D721Med (cell line): ENCODE measurements around the gene WBP2.

Experiments used
- DNase-seq: peaks from one replicate; pipeline ENCODE4 v3.0.0; 2011; ENCODE audit warnings: low spot score; ENCODE audit not compliant: insufficient read length
- FAIRE-seq: peaks from 2 replicates; lab custom pipeline; 2011; peaks lifted over from hg19 to GRCh38; lab: Jason Lieb, UNC
- CTCF ChIP-seq: IDR thresholded peaks from 2 replicates; pipeline ENCODE4 v1.5.1; 2012; ENCODE audit warnings: mild to moderate bottlenecking, control low read depth; ENCODE audit not compliant: insufficient read depth; ENCODE audit errors: missing control alignments

Gene WBP2

DNA sequence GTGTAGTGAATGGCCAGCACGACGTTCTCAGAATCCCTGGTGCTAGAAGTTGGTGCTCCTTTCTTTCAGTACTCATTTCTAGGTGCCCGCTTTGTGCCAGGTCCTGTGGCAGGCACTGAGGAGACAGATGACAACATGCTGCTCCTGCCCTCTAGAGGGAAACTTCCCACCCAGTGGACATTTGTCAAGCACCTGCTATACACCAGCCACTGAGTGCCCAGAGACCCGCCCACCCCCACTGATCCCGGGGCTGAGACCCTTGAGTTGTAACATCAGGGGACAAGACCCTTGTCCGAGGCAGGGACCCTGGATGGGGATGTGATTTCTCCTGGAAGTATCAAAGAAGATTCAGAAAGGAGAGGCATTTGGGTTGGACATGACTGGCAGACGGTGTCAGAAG lies 36.0 kb downstream of the WBP2 start:
- no peak for TF ChIP-seq CTCF
- FAIRE-seq (no peak), DNase-seq (peak; percentile 8)

GRCh38 chr17:75818326-75818885 lies 36.7 kb downstream of the WBP2 start:
- DNase-seq (peak; percentile 13), FAIRE-seq (no peak)
- no peak for TF ChIP-seq CTCF

DNA sequence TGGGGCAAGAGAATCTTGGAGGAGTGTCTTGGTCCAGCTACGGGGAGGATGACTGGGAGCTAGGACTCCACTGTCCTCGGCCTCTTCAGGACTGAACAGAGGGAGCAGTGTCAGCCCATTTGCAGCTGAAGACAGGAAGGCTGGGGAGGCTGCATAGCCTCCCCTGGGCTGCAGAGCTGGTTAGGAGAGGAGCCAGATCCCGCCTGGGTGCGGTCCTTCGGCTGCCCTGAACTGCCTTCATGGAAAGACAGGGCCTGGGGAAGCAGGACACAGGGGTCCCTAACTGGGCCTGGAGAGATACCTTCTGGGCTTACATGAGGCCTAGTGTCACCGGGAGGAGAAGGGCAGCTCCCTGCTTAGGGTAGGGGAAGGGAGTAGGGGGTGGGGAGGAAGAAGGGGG lies 37.6 kb downstream of the WBP2 start:
- TF ChIP-seq CTCF, result no peak
- no peak for FAIRE-seq
- no peak for DNase-seq

- FAIRE-seq (no peak), DNase-seq (no peak)
- TF ChIP-seq CTCF, result no peak
Measured at GRCh38 chr17:75816693-75817092, 38.4 kb downstream of the WBP2 start.

DNA sequence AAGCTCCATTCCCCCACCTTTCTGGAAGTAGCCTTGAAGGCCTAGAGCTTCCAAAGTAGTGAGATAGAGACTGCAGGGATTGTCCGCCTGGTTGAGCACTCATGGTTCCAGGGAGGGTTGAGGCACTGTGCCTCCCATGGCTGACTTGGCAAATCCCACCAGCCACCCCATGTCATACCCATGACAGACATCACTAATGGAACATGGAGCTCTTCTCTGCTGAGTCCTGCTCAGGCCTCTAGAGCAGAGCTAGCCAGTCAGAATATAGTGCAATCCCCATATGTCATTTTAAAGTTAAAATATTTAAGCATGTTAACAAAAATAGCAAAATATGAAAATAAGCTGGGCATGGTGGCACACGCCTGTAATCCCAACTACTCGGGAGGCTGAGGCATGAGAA lies 39.7 kb downstream of the WBP2 start:
- DNase-seq, result no peak
- TF ChIP-seq CTCF, result no peak
- FAIRE-seq, result no peak

- DNase-seq (no peak), FAIRE-seq (no peak)
- no peak for TF ChIP-seq CTCF
Measured at GRCh38 chr17:75814900-75815373, 40.2 kb downstream of the WBP2 start.

DNA sequence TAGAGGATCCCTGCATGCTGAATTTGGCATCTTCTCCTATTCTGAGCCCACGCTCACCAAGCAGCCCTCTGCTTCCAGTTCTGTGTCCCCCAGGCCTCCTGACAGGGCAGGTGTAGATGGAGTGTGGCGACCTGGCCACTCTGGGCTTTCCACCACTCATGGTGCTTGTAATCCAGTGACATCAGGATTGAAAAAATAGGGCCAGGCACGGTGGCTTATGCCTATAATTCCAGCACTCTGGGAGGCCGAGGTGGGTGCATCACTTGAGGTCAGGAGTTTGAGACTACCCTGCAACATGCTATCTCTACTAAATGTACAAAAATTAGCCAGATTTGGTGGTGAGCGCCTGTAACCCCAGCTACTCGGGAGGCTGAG lies 41.1 kb downstream of the WBP2 start:
- no peak for TF ChIP-seq CTCF
- DNase-seq (no peak), FAIRE-seq (no peak)
